Type B pancreatic cell (in vitro differentiated cells): ENCODE data around the gene NUDT19. TPM values are rescaled to one million over a fixed set of nuclear protein-coding genes. Genes with fewer than 3 reads are reported as not detected.

ENCODE experiments used
- DNase-seq: peaks from one replicate; pipeline ENCODE4 v3.0.0; 2021; ENCODE audit warnings: mixed read lengths; ENCODE audit not compliant: unreplicated experiment; ENCODE audit errors: extremely low spot score
- H3K27ac Mint-ChIP-seq: 2 replicates; pipeline ENCODE4 v1.8.0; 2021; ENCODE audit warnings: mild to moderate bottlenecking, mixed read lengths
- H3K27me3 Mint-ChIP-seq: 2 replicates; pipeline ENCODE4 v1.8.0; 2021; ENCODE audit warnings: mixed read lengths
- H3K36me3 Mint-ChIP-seq: 2 replicates; pipeline ENCODE4 v1.8.0; 2021; ENCODE audit warnings: mixed read lengths
- H3K4me1 Mint-ChIP-seq: one replicate; pipeline ENCODE4 v1.8.0; 2021; ENCODE audit warnings: mixed read lengths; ENCODE audit not compliant: unreplicated experiment
- H3K4me3 Mint-ChIP-seq: 2 replicates; pipeline ENCODE4 v1.8.0; 2021; ENCODE audit warnings: mild to moderate bottlenecking, mixed read lengths
- H3K9me3 Mint-ChIP-seq: 2 replicates; pipeline ENCODE4 v1.8.0; 2021; ENCODE audit warnings: mixed read lengths
- total RNA-seq: library from RNA; stranded (reverse); gene quantifications from 2 replicates; pipeline ENCODE4 v1.2.1, GENCODE V29; 2021; ENCODE audit warnings: low replicate concordance
- TF ChIP-seq, protein P1 (sequence below): fragments of 200-600 bp; sonication (generic); conservative IDR thresholded peaks from 2 replicates; pipeline ENCODE4 v1.5.0; 2021; ENCODE audit warnings: antibody characterized with exemption, mild to moderate bottlenecking

The NUDT19 gene
- total RNA-seq, 1 donor from 2014 or later, result 10.8 TPM

DNA sequence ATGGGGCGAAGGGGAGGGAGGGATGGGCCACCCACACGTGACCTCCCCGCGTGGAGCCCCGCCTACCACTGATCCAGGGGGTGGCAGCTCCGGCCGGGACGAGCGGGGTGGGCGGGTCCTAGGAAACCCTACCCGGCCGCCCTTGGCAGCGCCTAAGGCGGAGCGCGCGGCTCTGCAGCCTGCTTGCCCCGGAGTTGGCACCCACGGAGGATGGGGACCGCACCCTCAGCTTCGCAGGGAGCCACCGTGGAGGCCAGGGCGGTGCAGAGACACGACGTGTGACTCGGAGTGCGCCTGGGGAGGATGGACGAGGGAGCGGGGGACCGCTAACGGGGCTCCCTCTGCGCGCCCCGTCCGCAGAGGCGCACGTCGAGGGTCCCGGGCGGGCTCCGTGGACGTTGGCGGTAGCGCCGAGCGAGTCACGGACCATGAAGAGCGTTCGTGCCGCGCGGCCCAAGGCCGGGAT, 15.9 kb upstream of the NUDT19 start, which contains the start of gene RGS9BP:
Gene RGS9BP (plus strand): TSS at position 129 of the 466 bp plus-strand sequence. CDS start 416 bp downstream, outside the sequence.
- Mint-ChIP-seq H3K27me3 (peaks cover 12% of the 10 kb centered on the region), H3K27ac (peak within 1 kb of the TSS; percentile 67), H3K36me3 (peaks cover under 1% of the 10 kb centered on the region), H3K9me3 (no peaks in the 10 kb centered on the region), H3K4me3 (peak within 1 kb of the TSS; percentile 92), H3K4me1 (peaks cover 13% of the 10 kb centered on the region)
- TF ChIP-seq, protein P1, sequence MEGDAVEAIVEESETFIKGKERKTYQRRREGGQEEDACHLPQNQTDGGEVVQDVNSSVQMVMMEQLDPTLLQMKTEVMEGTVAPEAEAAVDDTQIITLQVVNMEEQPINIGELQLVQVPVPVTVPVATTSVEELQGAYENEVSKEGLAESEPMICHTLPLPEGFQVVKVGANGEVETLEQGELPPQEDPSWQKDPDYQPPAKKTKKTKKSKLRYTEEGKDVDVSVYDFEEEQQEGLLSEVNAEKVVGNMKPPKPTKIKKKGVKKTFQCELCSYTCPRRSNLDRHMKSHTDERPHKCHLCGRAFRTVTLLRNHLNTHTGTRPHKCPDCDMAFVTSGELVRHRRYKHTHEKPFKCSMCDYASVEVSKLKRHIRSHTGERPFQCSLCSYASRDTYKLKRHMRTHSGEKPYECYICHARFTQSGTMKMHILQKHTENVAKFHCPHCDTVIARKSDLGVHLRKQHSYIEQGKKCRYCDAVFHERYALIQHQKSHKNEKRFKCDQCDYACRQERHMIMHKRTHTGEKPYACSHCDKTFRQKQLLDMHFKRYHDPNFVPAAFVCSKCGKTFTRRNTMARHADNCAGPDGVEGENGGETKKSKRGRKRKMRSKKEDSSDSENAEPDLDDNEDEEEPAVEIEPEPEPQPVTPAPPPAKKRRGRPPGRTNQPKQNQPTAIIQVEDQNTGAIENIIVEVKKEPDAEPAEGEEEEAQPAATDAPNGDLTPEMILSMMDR, result no peak
- no peak for DNase-seq

DNA sequence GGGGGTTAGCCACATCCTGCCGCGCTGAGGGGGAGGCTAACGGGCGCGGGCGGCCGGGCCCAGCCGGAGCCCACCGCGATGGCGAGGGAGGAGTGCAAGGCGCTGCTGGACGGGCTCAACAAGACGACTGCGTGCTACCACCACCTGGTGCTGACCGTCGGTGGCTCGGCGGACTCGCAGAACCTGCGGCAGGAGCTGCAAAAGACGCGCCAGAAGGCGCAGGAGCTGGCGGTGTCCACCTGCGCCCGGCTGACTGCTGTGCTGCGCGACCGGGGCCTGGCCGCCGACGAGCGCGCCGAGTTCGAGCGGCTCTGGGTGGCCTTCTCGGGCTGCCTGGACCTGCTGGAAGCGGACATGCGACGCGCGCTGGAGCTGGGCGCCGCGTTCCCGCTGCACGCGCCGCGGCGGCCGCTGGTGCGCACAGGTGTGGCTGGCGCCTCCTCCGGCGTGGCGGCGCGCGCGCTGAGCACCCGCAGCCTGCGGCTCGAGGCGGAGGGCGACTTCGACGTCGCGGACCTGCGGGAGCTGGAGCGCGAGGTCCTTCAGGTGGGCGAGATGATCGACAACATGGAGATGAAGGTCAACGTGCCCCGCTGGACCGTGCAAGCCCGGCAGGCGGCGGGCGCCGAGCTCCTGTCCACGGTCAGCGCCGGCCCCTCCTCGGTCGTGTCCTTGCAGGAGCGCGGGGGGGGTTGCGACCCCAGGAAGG, 15.3 kb upstream of the NUDT19 start:
- Mint-ChIP-seq H3K27me3 (peaks cover 15% of the 10 kb centered on the region), H3K36me3 (peaks cover 3% of the 10 kb centered on the region), H3K4me1 (peaks cover 13% of the 10 kb centered on the region), H3K4me3 (peak overlapping the region; percentile 92), H3K27ac (no peak overlapping the region), H3K9me3 (no peaks in the 10 kb centered on the region)
- TF ChIP-seq, protein P1, result peak; percentile 23
- DNase-seq, result no peak

DNA sequence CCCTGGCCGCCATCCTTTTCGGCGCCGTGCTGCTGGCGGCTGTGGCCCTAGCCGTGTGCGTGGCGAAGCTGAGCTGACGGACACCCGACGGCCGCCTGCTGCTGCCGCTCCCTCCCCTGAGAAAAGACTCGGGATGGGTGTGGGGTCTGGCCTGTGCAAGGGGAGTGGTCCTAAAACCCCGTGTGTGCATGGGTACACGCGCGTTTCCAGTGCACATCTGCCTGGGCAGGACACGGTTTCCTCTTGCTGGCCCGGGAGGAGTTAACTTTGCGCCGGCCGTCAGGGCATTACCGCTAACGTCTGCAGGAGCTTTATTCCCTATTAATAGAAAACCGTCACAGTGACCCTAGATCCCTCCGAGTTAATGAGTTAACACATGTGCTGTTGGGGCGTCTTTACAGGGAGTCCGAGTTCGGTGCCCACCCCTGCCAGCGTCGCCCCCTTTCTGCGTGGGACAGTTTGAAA, 14.7 kb upstream of the NUDT19 start:
- Mint-ChIP-seq H3K4me1 (peaks cover 13% of the 10 kb centered on the region), H3K27me3 (peaks cover 15% of the 10 kb centered on the region), H3K27ac (peak overlapping the region; percentile 40), H3K4me3 (peak overlapping the region; percentile 82), H3K9me3 (no peaks in the 10 kb centered on the region), H3K36me3 (peaks cover 3% of the 10 kb centered on the region)
- DNase-seq, result no peak
- TF ChIP-seq, protein P1, result no peak

DNA sequence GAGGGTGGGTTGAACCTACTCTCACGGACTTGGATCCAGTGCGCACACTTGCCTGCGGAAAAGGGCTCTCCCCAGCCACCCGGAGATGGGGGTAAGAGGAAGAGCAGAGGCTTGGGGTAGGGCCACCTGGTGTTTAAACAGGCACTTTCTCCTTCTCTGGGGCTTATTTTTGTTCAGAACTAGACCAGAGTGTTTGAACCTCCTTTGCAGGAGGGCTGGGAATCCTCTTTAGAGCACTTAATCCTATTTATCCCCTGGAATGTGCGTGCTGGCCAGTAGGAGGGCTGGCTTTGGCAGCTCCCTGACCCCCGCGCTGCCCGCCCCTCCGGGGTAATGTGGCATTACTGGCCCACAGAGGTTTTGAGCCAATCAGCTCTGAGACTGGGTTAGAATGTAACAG, 14.0 kb upstream of the NUDT19 start:
- no peak for DNase-seq
- Mint-ChIP-seq H3K4me3 (peak overlapping the region; percentile 82), H3K36me3 (peaks cover 3% of the 10 kb centered on the region), H3K27ac (peak overlapping the region; percentile 40), H3K9me3 (no peaks in the 10 kb centered on the region), H3K27me3 (peaks cover 19% of the 10 kb centered on the region), H3K4me1 (peaks cover 16% of the 10 kb centered on the region)
- TF ChIP-seq, protein P1, result peak; percentile 42

DNA sequence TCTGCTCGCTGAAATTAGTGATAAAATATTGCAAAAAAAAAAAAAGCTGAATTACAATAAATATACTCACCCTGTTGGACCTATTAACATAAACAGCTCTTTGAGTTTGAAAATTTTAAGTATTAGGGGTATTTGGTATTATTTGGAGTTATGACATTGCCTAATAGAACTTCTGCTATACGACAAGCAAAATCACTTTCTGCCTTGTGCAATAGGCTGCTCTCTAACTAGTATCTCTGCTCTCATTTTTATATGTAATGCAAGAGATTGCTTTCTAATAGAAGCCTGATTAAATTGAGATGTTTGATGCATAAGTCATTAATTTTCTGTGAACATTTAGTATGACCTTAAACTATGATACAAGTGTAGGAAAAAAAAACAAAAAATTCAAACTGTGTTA, 10.6 kb upstream of the NUDT19 start:
- Mint-ChIP-seq H3K4me1 (peaks cover 12% of the 10 kb centered on the region), H3K4me3 (peak overlapping the region; percentile 11), H3K27me3 (peaks cover 19% of the 10 kb centered on the region), H3K36me3 (peaks cover 3% of the 10 kb centered on the region), H3K9me3 (no peaks in the 10 kb centered on the region), H3K27ac (peak overlapping the region; percentile 59)
- no peak for DNase-seq
- TF ChIP-seq, protein P1, result no peak
